ENCODE measurements around the gene OSBPL5. TPM values are rescaled to one million over a fixed set of nuclear protein-coding genes. Genes with fewer than 3 reads are reported as not detected.
"Not testable (repeated sequence)": the region's sequence is repeated elsewhere in the genome, so short reads cannot be mapped to it uniquely, and the experiment has no call there.

Gene OSBPL5
- total RNA-seq, 1 donor from 2014 or later, result 28.9 TPM

- DNase-seq (ENCODE audit: low spot score in 2 of 2) (no peak), FAIRE-seq (no peak)
Observed at GRCh38 chr11:3128356-3129180, 36.5 kb downstream of the OSBPL5 start.

GRCh38 chr11:3127706-3128355, 37.3 kb downstream of the OSBPL5 start:
- FAIRE-seq (no peak), DNase-seq (ENCODE audit: low spot score in 2 of 2) (no peak)

GRCh38 chr11:3126901-3127691, 38.0 kb downstream of the OSBPL5 start:
- DNase-seq (ENCODE audit: low spot score in 2 of 2), result no peak
- no peak for FAIRE-seq

- FAIRE-seq, result no peak
Observed at GRCh38 chr11:3126207-3126865, 38.8 kb downstream of the OSBPL5 start.

DNA sequence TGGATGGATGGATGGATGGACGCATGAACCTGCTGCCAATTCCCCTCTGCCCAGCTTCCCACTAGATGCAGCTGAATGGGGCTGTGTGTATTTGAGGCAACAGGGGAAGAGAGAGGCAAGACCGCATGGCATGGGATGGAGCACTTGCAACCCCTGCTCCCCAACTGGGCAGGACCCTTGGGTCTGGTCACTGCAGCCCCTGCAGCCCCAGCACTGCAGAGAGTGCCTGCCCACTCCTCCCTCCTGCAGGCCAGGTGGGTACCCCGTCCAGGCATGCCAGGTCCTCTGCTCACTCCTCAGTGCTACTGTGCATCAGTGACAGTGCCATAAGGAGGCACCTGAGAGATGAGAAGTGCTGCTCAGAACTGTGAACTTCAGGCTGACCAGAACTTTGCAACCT, 40.3 kb downstream of the OSBPL5 start:
- FAIRE-seq (no peak), DNase-seq (ENCODE audit: low spot score in 2 of 2) (no peak)

More at GRCh38 chr11:3126207-3126865, 38.8 kb downstream of the OSBPL5 start:
- no peak for DNase-seq (ENCODE audit: low spot score in 2 of 2)

DNA sequence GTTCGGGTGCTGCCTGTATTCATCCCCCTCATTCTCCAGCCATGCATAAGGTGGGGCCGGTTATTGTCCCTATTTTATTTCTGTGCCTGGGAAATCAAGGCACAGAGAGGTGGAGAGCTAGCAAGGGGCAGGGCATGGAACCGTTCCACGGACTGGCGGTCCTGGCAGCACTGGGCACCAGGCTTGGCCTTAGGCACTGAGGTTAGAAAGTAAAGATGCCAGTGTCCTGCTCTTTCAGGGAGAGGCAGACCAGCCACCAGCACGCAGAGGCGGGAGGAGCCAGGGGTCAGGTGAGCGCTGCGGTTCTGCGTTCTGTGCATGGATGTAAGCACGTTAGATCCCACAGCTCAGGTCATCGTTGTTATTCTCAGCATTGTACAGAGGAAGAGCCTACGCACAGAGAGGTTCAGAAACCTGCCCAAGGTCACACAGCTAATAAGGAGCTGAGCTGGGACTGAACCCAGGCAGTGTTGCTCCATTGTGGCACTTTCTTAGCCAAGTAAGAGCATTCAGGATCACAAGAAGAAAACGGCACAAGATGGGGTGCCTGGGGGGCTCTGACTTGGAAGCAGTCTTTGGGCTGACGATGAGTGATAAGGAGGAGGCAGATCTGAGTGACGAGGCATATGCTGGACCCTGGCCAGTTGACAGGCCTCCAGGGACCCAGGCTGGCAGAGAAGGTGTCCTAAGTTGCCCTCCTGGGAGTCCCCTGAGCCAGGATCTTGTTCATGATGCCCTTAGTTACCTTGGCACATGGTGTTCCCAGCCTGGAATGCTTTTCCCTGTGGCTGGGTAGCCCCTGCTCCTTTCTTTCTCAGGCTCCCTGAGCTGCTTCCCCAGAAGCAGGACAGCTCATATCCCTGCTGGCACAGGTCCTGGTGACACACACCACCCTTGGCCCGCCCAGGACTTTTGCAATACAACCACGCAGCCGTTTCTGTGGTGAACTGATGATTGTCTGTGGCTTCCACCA, 41.1 kb downstream of the OSBPL5 start:
- DNase-seq (ENCODE audit: low spot score in 2 of 2) (no peak), FAIRE-seq (no peak)

- DNase-seq (ENCODE audit: low spot score in 2 of 2), result no peak
- no peak for FAIRE-seq
Observed at GRCh38 chr11:3123305-3123704, 41.8 kb downstream of the OSBPL5 start.

DNA sequence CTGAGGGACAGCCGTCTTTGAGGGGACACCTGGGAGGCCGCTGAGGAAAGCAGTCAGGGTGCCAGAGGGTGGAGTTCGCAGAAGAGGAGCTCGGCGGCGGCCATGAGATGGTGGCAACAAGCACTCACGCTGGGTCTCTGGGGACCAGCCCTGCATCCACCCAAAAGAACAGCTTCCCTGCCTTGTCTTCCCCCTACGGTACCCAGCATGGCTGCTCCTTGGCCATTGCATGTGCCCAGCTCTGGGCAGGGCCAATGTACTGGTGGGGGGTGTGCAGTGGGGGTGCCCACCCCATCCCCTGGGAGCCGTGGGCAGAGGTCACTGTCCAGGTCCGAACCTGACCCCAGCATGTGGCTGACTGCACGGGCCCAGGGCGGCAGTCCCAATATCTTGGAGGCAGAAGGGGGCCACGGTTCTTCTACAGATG, 42.3 kb downstream of the OSBPL5 start:
- FAIRE-seq (no peak), DNase-seq (ENCODE audit: low spot score in 2 of 2) (no peak)

DNA sequence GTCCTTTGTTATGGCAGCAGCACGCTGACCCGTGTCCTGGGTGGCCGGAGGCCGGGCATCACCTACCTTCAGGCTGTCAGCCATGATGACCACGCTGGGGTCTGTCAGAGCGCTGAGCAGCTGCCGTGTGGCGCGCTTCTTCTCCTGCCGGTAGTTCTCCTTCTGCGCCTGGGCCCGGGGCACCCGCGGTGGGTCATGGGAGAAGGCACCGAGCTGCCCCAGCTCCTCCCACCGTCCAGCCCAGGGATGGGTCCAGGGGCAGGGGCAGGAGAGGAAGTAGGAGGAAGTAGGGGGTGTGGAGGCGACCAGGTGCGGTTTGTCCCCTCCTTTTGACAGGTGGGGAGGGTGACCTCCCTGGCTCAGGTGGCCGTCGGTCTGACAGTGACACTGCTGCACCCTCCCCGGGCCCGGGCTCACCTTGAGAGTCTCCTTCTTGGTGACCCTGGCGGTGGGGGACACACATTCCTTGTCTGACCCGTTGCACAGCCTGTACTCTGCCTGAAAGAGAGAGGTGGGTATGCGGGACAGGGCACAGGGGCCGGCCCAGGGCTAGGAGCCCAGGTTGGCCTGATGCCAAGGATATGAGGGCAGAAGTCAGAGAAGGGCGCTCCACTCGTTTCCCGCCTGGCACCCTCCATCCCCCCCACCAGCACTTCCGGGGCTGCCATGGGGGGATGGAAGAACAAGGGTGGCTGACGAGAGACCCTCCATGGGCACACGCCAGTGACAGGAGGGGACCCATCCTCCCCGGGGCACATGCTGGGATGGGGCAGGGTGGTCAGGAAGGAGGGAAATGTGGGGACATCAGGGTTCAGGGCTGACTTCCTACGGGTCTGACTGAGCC, 43.0 kb downstream of the OSBPL5 start:
- DNase-seq (ENCODE audit: low spot score in 2 of 2) (no peak), FAIRE-seq (no peak)

GRCh38 chr11:3121416-3121815, 43.7 kb downstream of the OSBPL5 start:
- FAIRE-seq (no peak), DNase-seq (ENCODE audit: low spot score in 2 of 2) (no peak)

DNA sequence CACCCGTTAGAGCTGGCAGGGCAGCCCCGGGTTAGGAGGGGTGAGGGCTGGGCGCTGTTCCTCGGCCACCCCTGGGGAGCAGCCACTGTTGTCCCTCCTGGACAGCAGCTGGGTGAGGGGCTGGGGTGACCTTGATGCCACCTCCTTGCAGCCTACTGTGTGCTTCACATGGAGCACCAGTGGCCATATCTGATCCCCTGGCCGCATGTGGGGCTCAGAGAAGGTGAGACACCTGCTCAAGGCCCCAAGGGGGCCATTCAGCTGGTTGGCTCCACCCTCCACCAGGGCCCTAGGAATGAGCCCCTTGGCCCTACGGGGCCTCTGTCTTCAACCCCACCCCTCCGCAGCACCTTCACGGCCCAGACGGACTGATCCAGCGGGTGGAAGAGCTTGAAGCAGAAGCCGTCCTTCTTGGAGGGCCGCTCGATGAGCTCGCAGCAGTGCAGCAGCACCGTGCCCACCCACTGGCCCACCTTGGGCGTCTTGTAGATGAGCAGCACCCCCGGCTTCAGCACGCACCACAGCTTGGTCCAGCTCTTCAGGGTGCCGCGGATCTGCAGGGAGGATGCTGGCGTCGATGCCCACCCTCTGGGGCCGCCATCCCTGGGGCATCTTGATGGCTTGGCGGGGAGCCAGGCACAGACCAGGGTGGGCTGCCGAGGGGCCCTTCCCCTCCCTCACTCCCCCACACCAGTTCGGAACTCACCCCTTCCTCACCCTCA, 44.9 kb downstream of the OSBPL5 start:
- no peak for FAIRE-seq

DNA sequence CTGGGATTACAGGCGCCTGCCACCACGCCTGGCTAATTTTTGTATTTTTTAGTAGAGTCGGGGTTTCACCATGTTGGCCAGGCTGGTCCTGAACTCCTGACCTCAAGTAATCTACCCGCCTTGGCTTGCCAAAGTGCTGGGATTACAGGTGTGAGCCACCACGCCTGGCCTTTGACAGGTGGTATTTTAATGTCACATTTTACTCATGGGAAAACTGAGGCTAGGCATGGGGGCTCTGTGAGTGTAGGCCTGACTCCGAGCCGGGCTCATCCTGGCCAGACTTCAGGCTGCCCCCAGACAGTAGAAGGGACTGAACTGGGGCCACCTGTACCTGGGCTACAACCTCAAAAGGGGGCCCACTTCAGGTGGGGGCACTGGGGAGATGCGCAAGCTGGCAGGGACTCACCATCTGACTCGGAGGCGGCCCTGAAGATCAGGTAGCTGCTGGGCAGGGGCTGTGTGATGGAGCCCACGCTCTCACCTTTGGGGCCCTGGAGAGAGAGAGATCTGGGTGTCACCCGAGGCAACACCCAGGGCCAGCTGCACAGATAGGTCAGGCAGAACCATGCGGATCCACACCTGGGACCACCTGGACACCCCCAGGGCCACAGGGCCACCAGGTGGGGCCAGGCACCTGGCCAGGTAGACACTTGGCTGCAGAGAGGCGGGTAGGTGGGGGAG, 45.8 kb downstream of the OSBPL5 start:
- DNase-seq (ENCODE audit: low spot score in 2 of 2), result no peak
- FAIRE-seq, result no peak

More for the DNA sequence above, 44.9 kb downstream of the OSBPL5 start:
- DNase-seq (ENCODE audit: low spot score in 2 of 2), result no peak

- FAIRE-seq (no peak), DNase-seq (ENCODE audit: low spot score in 2 of 2) (no peak)
Observed at GRCh38 chr11:3115321-3115720, 49.8 kb downstream of the OSBPL5 start.

- not testable (repeated sequence) for FAIRE-seq; DNase-seq (ENCODE audit: low spot score in 2 of 2)
Observed at GRCh38 chr11:3113661-3114060, 51.4 kb downstream of the OSBPL5 start.

- DNase-seq (ENCODE audit: low spot score in 2 of 2), result no peak
- FAIRE-seq, result no peak
Observed at GRCh38 chr11:3111919-3112690, 53.0 kb downstream of the OSBPL5 start.

- DNase-seq (ENCODE audit: low spot score in 2 of 2), result no peak
- FAIRE-seq, result no peak
Observed at GRCh38 chr11:3111466-3111865, 53.6 kb downstream of the OSBPL5 start.
